DOHH2 (cell line): ENCODE data around the gene CNTF.

Experiments
- H3F3A ChIP-seq: fragments of 200-600 bp; sonication (generic), shearing (Covaris generic); 2 replicates; pipeline ENCODE4 v1.6.0; 2016; ENCODE audit warnings: antibody characterized with exemption, mild to moderate bottlenecking; ENCODE audit not compliant: control insufficient read depth, insufficient read depth
- H3K27ac ChIP-seq: fragments of 200-600 bp; sonication (generic); 2 replicates; pipeline ENCODE4 v1.5.1; 2014; ENCODE audit warnings: low read depth, mild to moderate bottlenecking, low read length, moderate library complexity
- H3K27me3 ChIP-seq: fragments of 200-600 bp; sonication (generic); 2 replicates; pipeline ENCODE4 v1.6.1; 2014; ENCODE audit warnings: mild to moderate bottlenecking, low read length, mixed read lengths; ENCODE audit not compliant: control insufficient read depth
- H3K36me3 ChIP-seq: fragments of 200-600 bp; sonication (generic); 2 replicates; pipeline ENCODE4 v1.6.1; 2014; ENCODE audit warnings: mild to moderate bottlenecking, low read length, moderate library complexity, mixed read lengths; ENCODE audit not compliant: control insufficient read depth
- H3K4me1 ChIP-seq: fragments of 200-600 bp; sonication (generic); 2 replicates; pipeline ENCODE4 v1.6.1; 2014; ENCODE audit warnings: mild to moderate bottlenecking, low read length, mixed read lengths; ENCODE audit not compliant: control insufficient read depth
- H3K4me2 ChIP-seq: fragments of 200-600 bp; sonication (generic); 2 replicates; pipeline ENCODE4 v1.6.0; 2014; ENCODE audit warnings: mild to moderate bottlenecking, low read length, moderate library complexity
- H3K4me3 ChIP-seq: fragments of 200-600 bp; sonication (generic); 2 replicates; pipeline ENCODE4 v1.5.1; 2014; ENCODE audit warnings: mild to moderate bottlenecking, low read length, mixed read lengths
- H3K79me2 ChIP-seq: fragments of 200-600 bp; sonication (generic); 2 replicates; pipeline ENCODE4 v1.6.1; 2014; ENCODE audit warnings: mild to moderate bottlenecking, low read length, mixed read lengths; ENCODE audit not compliant: control insufficient read depth
- H3K9me2 ChIP-seq: fragments of 200-600 bp; sonication (generic); replicated peaks from 2 replicates; pipeline ENCODE4 v1.6.1; 2014; ENCODE audit warnings: mild to moderate bottlenecking, low read length, mixed read lengths; ENCODE audit not compliant: control insufficient read depth
- H3K9me3 ChIP-seq: fragments of 200-600 bp; sonication (generic); 2 replicates; pipeline ENCODE4 v1.6.1; 2014; ENCODE audit warnings: antibody characterized with exemption, low read length, mixed read lengths; ENCODE audit not compliant: control insufficient read depth, insufficient read depth
- H4K20me1 ChIP-seq: fragments of 200-600 bp; sonication (generic); 2 replicates; pipeline ENCODE4 v1.6.0; 2014; ENCODE audit warnings: low read depth, mild to moderate bottlenecking, antibody characterized with exemption, low read length, moderate library complexity; ENCODE audit not compliant: control insufficient read depth, insufficient read depth
- EZH2phosphoT487 ChIP-seq: fragments of 200-600 bp; sonication (generic); IDR thresholded peaks from 2 replicates; pipeline ENCODE4 v1.6.1; 2017; ENCODE audit warnings: borderline replicate concordance, mild to moderate bottlenecking, antibody characterized with exemption, low read length, moderate library complexity, mixed read lengths
- TF ChIP-seq, protein P1 (sequence below): fragments of 200-600 bp; sonication (generic); IDR thresholded peaks from one replicate; pipeline ENCODE4 v1.5.1; 2014; ENCODE audit warnings: antibody characterized with exemption, mild to moderate bottlenecking, low read depth, low read length; ENCODE audit not compliant: poor library complexity, severe bottlenecking

CNTF gene

DNA sequence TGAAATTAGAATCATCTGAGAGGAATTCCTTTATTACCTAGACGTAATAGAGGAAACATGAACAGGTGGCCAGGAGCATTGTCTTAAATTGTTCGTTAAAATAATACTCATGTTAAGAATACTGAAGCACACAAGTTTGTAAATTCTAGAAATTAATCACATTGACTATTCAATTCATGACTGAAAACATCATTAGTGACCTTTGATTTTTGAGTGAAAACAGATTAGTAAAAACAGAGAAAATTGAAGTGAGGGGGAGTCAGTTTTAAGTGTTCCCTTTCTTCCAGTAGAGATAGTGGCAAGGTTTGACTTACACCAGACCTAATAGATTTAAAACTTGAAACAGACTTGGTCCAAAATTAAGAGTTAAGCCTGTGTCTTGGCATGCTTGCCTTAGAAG is 42.2 kb upstream of the CNTF start:
- peaks cover 65% of the 10 kb centered on the region for H3K36me3 ChIP-seq
- no peak for TF ChIP-seq EZH2phosphoT487
- TF ChIP-seq, protein P1, sequence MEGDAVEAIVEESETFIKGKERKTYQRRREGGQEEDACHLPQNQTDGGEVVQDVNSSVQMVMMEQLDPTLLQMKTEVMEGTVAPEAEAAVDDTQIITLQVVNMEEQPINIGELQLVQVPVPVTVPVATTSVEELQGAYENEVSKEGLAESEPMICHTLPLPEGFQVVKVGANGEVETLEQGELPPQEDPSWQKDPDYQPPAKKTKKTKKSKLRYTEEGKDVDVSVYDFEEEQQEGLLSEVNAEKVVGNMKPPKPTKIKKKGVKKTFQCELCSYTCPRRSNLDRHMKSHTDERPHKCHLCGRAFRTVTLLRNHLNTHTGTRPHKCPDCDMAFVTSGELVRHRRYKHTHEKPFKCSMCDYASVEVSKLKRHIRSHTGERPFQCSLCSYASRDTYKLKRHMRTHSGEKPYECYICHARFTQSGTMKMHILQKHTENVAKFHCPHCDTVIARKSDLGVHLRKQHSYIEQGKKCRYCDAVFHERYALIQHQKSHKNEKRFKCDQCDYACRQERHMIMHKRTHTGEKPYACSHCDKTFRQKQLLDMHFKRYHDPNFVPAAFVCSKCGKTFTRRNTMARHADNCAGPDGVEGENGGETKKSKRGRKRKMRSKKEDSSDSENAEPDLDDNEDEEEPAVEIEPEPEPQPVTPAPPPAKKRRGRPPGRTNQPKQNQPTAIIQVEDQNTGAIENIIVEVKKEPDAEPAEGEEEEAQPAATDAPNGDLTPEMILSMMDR = no peak

DNA sequence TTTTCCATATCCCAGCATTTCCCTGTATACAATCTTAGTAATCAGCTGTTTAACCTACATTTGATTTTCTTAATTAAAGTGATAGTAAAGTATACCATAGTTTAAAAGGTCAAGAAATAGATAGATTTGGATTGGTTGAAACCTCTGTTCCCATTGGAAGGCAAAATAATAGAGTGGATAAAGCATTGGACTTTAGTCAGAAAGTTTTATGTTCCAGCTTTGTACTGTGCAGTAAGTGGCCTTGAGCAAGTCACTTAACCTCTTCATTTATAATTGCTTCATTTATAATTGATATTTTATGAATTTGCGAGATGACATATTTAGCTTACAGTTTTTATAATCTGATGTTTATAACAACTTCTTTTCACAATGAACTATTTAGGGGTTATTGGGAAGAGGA is 40.0 kb upstream of the CNTF start:
- H3K27ac ChIP-seq = no peak overlapping the region
- peaks cover 65% of the 10 kb centered on the region for H3K4me1 ChIP-seq
- H3K9me2 ChIP-seq = no peaks in the 10 kb centered on the region
- peaks cover 28% of the 10 kb centered on the region for H4K20me1 ChIP-seq
- H3K4me3 ChIP-seq = peak overlapping the region; percentile 86
- no peaks in the 10 kb centered on the region for H3K27me3 ChIP-seq
- no peak for TF ChIP-seq EZH2phosphoT487
- TF ChIP-seq, protein P1 = no peak
- H3K4me2 ChIP-seq = peak overlapping the region; percentile 73
- H3F3A ChIP-seq = peaks cover 5% of the 10 kb centered on the region
- H3K36me3 ChIP-seq = peaks cover 84% of the 10 kb centered on the region
- peaks cover 84% of the 10 kb centered on the region for H3K79me2 ChIP-seq
- H3K9me3 ChIP-seq = no peaks in the 10 kb centered on the region

More for the DNA sequence above, 42.2 kb upstream of the CNTF start:
- Histone ChIP-seq H3K9me3 (no peaks in the 10 kb centered on the region), H3K4me1 (peaks cover 62% of the 10 kb centered on the region), H3F3A (peaks cover 20% of the 10 kb centered on the region), H3K4me2 (peak overlapping the region; percentile 73), H3K4me3 (peak overlapping the region; percentile 86), H3K27ac (peak overlapping the region; percentile 90), H4K20me1 (peaks cover 26% of the 10 kb centered on the region), H3K9me2 (no peaks in the 10 kb centered on the region), H3K27me3 (no peaks in the 10 kb centered on the region), H3K79me2 (peaks cover 78% of the 10 kb centered on the region)

DNA sequence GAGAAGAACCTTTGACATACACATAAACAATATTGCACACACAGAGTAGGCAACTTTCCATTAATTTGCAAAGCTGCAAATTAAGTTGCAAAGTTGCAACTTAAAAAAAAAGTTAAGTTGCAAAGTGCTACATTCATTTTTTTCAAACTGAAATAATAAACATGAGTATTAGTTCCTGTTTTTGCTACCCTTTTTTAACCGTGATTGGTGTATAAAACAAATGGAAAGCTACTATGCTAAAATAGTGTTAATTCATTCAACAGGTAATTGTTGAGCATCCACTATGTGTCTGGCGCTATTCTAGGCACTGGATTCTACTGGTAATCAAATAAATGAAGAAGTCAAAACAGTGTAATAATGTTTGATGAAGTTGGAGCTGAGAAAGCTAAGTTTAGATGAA is 35.5 kb upstream of the CNTF start:
- H3K9me2 ChIP-seq = no peaks in the 10 kb centered on the region
- H3K36me3 ChIP-seq = peaks cover 92% of the 10 kb centered on the region
- H3K27me3 ChIP-seq = no peaks in the 10 kb centered on the region
- TF ChIP-seq EZH2phosphoT487 = no peak
- TF ChIP-seq, protein P1 = no peak
- H3K9me3 ChIP-seq = no peaks in the 10 kb centered on the region
- H3F3A ChIP-seq = no peaks in the 10 kb centered on the region
- peak overlapping the region; percentile 9; the same call in 1 of the 2 replicates for H3K4me2 ChIP-seq
- H3K4me1 ChIP-seq = peaks cover 47% of the 10 kb centered on the region
- peak overlapping the region; percentile 5; the same call in 1 of the 2 replicates for H3K4me3 ChIP-seq
- H3K79me2 ChIP-seq = peaks cover 99% of the 10 kb centered on the region
- peaks cover 21% of the 10 kb centered on the region; the same call in 1 of the 2 replicates for H4K20me1 ChIP-seq
- H3K27ac ChIP-seq = no peak overlapping the region

DNA sequence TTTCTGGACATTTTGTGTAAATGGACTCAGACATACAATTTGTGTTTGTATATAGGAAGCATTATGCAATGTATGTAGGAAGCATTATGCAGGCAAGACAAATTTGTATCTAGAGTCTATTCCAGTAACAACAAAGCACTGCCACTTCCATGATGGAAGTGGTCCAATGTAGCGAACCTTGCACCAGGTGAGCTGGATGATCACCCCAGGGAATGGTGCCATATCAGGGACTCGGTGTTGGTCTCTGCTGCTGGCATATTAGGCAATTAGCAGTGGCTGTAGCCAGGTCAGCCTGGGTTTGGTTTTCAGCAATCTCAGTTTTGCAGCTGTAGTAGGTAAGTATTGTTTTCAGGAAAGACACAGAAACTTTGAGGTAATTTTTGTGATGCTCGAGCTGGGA is 30.8 kb upstream of the CNTF start:
- Histone ChIP-seq H3K27me3 (no peaks in the 10 kb centered on the region), H3K4me2 (no peak overlapping the region), H3F3A (no peaks in the 10 kb centered on the region; the same call in 1 of the 2 replicates), H3K79me2 (peaks cover 99% of the 10 kb centered on the region), H3K27ac (no peak overlapping the region), H3K4me1 (peaks cover 8% of the 10 kb centered on the region), H3K4me3 (no peak overlapping the region), H4K20me1 (peaks cover 17% of the 10 kb centered on the region), H3K9me3 (no peaks in the 10 kb centered on the region), H3K9me2 (no peaks in the 10 kb centered on the region), H3K36me3 (peaks cover 91% of the 10 kb centered on the region)
- TF ChIP-seq, protein P1 = no peak
- no peak for TF ChIP-seq EZH2phosphoT487
